HG03575 (cell line): ENCODE results near the gene VTCN1.
"Not testable (repeated sequence)": the region's sequence is repeated elsewhere in the genome, so short reads cannot be mapped to it uniquely, and the experiment has no call there.

ENCODE experiments used
- ATAC-seq: cut with Tn5 transposase; IDR thresholded peaks from one replicate; pipeline ENCODE4 v1.9.1; 2021; ENCODE audit not compliant: unreplicated experiment, insufficient number of reproducible peaks, low FRiP score; ENCODE audit errors: extremely low read depth

VTCN1 gene

GRCh38 chr1:117112047-117112717 is 98.5 kb downstream of the VTCN1 start:
- no peak for ATAC-seq

DNA sequence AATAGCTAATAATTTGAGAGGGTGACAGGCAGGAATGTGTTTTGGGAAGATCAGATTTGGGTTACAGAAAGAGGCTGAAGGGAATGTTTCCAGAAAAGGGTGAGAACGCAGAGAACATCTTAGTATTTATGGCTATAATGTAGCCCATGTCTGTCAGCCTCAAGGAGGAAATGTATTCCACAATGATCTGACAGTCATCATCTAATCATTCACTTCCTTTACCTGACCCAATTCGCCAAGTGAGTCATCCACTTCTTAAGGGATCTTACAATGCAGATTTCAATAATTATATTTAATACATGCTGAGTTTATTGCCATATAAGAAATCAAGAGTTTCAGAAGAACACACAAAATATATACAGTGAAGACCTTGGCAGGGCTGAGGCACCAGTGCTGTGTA is 100.0 kb downstream of the VTCN1 start:
- no peak for ATAC-seq

DNA sequence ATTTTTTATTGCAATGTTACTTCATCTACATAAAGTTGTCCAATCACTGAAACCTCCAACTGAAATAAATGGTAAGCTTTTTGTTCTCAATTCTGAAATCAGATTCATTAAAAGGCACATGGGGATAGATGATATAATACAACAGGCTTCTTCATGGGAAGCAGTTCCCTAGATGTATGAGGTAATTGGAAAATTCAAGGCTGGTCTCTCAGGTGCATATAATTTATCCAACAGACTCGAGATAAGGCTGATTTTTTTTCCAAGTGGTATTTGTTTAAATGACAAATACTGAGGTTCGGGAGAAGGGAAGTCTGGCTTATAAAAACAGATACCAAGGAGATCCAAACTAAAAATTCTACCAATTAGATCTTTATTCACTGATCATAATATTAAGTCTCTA is 103.4 kb downstream of the VTCN1 start:
- no peak for ATAC-seq

DNA sequence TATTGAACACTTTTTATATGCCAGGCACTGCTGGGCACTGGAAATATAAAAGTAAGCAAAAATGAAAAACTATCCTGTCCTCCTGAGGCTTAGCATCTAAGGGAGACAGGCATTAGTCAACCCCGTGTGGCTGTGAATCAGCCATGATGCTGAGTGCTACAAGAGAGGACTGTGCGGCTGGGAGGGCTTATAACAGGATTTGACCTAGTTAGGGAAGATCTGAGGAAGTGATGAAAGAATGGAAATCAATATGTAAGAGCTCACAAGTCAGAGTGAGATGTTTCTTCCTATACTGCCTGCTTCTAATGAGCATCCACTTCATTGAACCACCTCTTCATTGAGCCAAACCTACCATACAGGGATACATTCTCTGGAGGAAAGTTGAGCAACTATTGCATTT is 104.2 kb downstream of the VTCN1 start:
- ATAC-seq, result no peak

GRCh38 chr1:117105722-117106121 is 105.0 kb downstream of the VTCN1 start:
- no peak for ATAC-seq

DNA sequence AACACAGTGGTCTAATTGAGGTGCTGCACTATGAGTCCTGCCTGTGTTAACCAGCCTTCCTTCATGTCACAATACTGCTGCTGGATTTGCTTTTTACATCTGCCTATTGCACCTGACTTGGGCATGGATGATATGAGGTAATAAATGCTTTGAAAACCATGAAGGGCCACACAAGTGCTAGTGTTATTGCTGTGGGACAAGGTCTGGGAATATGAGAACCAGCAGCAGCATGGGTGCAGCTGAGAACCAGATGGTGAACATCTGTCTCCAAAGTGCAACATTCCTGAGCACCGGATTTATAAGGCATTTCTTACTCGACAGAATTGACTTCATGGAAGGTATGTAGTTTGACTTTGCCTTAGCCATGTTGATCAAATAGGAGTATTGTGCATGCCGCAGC is 105.7 kb downstream of the VTCN1 start:
- no peak for ATAC-seq

DNA sequence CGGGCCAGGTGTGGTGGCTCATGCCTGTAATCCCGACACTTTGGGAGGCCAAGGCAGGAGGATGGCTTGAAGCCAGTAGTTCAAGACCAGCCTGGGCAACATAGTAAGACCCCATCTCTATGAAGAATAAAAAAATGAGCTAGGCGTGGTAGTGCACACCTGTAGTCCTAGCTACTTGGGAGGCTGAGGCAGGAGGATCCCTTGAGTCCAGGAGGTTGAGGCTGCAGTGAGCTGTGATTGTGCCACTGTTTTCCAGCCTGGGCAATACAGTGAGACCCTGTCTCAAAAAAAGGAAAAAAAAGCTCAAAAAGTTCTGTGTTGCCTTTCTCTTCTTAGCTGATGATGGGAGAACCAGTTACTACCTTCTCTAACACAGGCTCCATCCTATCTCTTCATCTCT is 108.9 kb downstream of the VTCN1 start:
- not testable (repeated sequence) for ATAC-seq

GRCh38 chr1:117101334-117101733 is 109.4 kb downstream of the VTCN1 start:
- no peak for ATAC-seq

GRCh38 chr1:117098287-117098890 is 112.3 kb downstream of the VTCN1 start:
- ATAC-seq, result no peak

DNA sequence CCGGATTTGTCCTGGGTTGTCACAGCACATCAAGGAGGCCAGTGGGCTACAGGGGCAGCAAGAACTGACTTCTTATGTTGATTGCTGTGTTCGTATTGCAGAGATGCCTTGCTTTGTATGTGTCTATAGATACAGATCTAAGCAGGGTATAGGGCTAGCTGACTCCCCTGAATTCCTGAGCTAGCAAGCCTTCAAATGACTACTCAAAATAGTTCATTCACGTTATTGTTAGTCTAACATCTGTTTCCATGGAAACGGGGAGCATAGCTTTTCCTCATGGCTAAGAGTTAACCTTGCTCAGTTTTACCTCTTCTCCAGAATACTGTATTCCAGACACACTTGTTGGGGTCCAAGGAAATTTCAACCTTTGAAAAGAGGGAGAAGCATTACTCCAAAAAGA is 113.3 kb downstream of the VTCN1 start:
- ATAC-seq, result no peak

- ATAC-seq, result no peak
These were observed 113.7 kb downstream of the VTCN1 start for GRCh38 chr1:117096951-117097408.

GRCh38 chr1:117094841-117095604 is 115.7 kb downstream of the VTCN1 start:
- no peak for ATAC-seq

DNA sequence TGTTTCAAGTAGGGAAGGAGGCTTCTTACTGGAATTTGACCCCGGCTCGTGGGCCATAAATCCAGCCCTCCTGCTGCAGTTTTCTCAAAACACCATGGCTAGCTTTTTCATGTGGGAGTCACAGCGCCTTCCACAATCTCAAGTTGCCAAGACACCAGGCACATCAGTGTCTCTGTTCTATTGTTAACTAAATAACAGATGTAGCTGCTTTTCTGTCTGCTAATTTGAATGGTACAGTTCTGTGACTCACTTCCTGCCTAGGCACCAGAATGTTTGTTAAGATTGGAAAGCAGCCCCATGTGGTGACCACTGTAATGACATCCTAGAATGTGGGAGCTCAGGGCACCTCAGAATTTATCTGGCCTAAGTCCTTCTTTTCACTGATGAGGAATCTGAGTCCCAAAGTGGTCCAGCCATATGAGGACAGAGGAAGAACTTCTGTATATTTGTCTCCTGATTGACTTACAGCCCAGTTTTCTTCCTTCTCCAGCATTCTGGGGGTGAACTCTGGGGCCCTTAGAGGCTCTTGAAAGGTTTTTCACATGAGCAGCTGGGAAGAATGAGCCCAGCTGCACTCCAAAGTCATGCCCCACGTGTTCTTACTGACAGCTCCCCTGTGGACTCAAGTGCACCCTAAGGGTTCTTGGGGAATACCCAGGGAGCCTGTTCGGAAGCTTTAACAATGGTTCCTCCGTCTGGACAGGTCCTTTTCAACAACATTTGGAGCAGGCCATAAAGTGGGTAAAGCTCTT is 116.7 kb downstream of the VTCN1 start:
- ATAC-seq, result peak; percentile 54
